ENCODE data around the gene TSPAN31.
"Not testable (repeated sequence)": the region's sequence is repeated elsewhere in the genome, so short reads cannot be mapped to it uniquely, and the experiment has no call there.

- TF ChIP-seq CTCF (IDR thresholded peaks at IDR 0.05; ENCODE audit: insufficient read depth, low read depth, low read length); EZH2 (IDR thresholded peaks at IDR 0.05; ENCODE audit: insufficient read depth, low read length): not testable (repeated sequence)
These were observed 29.8 kb downstream of the TSPAN31 start for GRCh38 chr12:57774634-57775033.

Measured in astrocyte (in vitro differentiated cells and primary cell).